ENCODE data around the gene CDK6. TPM values are rescaled to one million over a fixed set of nuclear protein-coding genes. Genes with fewer than 3 reads are reported as not detected.
A peak's percentile ranks its signal among the peaks of the same experiment; 100 is the strongest.
"Not testable (repeated sequence)": the region's sequence is repeated elsewhere in the genome, so short reads cannot be mapped to it uniquely, and the experiment has no call there.

CDK6 gene
- total RNA-seq, 1 experiment from 2014 or later = 59.7 TPM

DNA sequence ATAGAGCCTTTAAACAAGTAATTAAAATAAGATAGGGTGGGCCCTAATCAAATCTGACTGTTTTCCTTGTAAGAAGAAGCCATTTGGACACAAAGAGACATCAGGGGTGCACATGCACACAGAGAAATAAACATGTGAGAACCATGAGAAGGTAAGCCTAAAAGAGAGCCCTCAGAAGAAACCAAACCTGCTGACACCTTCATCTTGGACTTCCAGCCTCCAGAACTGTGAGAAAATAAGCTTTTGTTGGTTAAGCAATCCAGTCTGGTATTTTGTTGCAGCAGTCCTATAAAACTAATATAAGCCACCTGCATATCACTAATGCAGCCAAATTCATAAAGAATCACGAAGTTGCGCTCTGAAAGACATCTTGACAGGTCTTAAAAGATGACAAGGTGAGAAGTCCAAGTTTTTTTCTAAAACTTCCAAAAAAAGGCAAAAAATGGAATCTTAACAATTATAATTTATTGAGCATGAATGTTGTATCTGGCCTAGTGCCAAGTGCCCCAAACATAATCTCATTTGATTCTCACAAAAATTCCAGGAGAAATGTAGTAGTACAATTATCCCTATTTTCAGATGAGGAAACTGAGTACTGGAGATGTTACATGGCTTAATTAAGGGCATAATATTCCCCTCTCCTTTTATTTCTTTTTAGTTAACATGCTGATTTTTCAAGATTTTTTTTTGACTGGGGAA, 211.9 kb downstream of the CDK6 start:
- DNase-seq (ENCODE audit: low spot score) = no peak

DNA sequence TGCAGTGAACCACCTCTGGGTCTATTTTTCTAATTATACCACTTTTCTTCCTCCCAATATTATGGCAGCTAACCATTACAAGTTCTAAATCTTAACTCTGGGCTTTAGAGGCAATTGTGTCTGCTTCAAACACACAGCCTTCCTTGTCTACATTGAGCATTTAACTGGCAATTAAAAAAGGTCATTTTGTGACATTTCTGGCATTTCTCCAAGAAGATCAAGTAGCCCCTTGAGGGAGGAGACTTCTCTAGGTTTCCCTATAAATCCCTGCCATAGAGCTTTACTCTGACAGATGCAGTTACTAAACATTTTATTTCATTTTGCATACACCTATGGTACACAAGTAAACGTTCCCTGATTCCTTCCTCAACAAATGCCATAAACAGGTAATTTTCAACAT, 212.8 kb downstream of the CDK6 start:
- no peak for DNase-seq (ENCODE audit: low spot score)

DNA sequence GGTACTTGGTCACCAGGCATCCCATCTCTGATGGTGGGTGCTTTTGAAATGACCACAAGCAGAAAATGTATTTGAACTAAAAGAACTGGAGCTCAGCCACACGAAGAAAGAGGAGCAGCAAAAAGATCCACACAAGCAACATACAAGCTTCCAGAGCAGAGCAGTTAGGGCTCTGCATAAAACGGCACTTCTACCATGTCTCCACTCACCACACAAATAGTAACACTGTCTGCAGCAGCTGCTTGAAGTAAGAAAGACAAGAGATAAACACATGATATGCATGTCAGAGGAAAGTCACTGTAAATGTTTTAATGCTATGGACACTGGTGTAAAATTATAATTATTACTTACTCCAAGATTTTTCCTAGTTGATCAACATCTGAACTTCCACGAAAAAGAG, 213.7 kb downstream of the CDK6 start:
- DNase-seq (ENCODE audit: low spot score) = no peak

DNA sequence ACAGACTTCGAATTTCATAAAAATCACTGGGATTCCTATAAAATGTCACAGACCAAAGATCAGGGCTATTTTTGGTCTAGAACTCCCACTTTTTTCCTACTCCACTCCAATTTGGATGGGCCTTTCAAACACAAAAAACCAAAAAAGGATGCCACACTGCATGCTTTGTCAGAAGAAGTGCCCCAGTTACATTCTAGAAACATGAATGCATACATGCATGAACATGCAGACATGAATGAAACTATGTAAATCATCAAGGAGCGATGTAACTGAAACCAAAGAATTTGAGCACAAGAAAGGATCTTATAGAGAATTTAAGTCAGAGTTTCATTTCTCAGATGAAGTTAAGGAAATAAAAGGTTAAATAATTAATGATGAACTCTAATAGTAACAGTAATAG, 214.3 kb downstream of the CDK6 start:
- DNase-seq (ENCODE audit: low spot score) = no peak

DNA sequence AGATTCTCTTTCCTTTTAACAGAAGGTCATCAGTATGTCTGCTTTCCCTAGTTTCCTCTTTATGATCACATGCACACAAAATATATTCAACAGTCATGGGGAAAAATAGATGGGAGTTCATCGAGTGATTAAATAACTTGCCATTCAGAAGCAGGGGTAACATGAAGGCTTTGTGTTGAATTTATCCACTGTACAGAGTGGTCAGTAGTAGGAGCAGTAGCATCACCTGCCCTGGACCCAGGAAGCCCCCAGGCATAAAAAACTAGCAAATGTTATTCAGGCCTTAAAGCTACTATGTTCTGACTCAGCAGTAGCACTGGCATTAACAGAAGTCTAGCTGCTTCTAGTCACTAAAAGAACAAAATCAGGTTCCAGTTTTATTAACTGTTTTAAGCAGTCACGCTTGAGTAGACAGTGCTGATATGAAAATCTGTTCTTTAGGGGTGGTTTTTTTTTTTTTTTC, 214.8 kb downstream of the CDK6 start:
- DNase-seq (ENCODE audit: low spot score) = no peak

DNA sequence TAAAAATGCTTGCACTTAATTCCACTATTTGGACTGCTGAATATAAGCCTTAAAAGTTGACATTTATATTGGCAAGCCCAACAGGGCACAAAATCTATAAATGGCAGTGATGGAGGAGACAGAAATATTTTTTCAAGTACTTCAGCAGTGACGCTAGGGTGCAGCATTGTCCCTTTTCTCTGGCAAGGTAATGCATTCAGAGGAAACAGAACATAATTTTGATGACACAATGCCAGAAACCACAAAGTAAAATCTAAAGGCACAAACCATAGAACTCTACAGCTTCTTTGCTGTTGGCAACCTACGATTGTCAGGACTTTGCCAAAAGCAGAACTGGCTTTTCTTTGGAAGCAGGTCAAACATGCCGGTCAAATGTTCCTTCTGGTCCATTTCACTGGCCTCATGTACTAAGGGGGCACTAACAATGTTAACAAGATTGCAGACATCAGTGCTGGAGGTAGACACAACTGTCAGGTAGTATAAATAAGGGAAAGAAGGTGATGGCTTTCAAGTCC, 215.3 kb downstream of the CDK6 start:
- DNase-seq (ENCODE audit: low spot score) = peak; percentile 96

DNA sequence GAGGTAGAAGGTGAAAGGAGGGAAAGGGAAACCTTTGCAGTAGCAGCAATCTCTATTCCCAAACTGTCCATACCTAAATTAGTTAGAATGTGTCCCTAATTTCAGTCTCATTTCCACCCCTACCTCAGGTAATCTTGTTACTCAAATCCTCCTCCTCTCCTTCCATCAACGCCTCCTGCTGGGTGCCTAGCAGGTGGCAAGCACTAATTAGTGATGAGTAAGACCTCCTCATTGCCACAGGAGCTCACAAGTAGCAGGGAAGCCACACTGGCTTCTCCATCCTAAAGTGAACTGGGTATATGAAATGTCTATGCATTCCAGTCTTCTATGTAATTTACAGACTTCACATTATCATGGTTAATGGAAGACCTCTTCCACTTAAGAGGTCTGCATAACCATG, 220.5 kb downstream of the CDK6 start:
- no peak for DNase-seq (ENCODE audit: low spot score)

DNA sequence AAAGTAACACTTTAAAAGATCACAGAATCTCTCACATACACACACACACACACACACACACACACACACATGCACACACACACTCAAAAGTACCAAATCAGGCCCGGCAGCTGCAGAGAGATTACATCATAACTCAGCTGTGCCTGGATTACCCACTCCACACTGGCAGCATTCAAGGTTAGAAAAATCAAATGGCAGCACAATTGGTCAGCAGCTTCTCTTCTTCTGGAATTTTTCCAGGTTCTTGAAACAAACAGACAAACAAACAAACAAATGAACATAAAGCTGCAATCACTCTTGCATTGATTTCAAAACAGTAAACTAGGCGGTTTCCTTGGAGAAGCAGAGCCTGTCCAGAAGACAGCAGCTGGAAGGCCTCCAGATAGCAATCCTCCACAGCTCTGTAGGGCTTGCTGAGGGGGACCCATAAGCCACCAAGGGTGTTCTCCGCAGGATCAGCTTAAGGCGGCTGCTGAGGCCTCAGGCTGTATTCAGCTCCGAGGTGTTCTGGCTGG, 221.7 kb downstream of the CDK6 start:
- DNase-seq (ENCODE audit: low spot score) = no peak

DNA sequence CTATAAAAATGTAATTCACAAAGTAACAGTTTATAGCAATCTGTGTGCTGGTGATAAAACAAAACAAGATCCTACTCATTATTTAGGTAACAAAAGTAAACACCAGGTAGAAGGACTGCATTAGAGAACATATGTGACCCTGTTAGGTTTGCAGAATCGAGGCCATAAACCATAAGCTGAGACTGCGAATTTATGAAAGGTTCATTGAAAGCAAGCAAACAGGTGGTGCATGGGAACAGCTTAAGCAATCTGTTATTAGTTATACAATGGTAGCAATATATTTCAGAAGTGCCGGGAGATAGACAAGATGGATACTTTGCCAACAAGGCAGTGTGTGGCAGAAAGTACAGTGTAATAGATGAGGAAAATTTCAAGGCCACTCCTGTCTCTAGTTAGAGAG, 222.7 kb downstream of the CDK6 start:
- no peak for DNase-seq (ENCODE audit: low spot score)

DNA sequence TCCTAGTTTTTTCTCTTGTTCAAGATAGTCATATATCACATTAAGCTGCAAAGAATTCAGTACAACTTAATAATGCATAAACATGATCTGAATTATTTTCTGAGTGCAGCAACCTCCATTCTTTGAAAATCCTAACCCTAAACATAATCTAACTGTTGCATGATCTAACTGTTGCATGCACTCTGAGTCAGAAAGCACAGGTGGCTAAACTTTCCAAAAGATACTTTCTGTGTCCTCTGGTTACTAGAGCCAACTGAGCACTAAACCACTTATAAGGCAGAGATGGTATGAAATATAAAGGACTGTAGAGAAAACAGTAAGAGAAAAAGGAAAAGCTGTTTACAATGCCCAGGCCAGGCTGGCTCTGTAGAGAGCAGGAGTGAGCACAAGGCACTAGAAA, 223.2 kb downstream of the CDK6 start:
- no peak for DNase-seq (ENCODE audit: low spot score)

DNA sequence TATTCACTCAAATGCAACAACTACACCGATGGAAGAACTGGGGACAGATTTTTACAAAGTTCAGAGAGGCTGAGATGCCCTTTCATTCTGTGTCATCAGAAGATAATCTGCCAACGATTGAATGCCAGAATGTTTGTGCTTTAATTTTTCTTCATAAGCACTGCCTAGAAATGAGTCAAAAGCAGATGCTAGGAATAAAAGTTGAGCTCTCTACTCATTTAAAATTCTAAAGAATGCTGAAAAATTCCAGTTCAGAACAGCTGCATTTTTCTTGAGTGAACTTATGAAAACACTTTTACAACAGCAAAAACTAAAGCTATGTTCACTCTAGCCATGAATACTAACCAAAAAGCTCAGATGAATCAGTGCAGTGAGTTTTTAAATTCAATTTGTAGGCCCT, 223.9 kb downstream of the CDK6 start:
- no peak for DNase-seq (ENCODE audit: low spot score)

DNA sequence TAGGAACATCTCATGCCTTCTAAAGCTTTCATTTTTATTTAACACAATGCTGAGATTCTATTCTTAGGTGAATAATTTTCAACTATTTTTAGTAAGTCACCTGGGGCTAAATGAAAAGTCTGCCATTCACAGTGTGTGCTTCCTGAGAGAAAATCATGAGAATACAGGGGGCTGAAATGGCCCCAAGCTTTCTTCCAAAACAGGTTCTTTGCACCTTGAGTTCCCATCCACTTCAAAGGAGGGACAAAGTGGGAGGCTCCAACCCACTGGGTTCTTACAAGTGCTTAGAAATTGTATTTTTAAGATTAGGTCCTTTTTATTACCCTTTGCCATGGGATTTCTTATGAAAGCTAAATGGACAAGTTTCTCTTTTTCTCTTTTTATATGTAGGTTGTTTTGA, 224.6 kb downstream of the CDK6 start:
- no peak for DNase-seq (ENCODE audit: low spot score)

DNA sequence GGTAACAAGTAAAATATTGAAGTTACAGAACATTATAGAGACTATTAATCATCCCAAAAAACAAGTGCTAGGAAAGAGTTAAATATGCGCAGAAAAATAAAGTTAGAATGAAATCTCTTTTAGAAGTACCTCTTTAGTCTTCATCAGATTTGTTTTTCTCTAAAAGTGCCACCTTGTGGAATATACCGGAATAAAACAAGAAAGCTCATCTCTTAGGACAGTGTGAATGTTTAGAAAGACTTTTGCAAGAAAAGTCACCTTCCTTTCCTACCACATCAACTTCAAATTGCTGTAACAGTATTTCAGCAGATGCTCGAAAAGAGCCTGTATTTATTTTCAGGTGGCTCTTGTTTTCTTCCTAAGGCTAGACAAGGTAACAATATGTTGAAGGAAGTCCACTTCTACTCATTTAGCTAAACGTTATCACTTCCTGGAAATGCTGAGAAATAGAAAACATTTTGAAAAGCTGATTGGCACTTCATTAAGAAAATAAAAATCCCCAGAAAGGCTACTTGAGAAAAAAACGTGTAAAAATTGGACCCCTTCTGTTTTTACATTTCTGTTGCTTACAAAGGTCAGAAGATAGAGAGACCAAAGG, 226.4 kb downstream of the CDK6 start:
- no peak for DNase-seq (ENCODE audit: low spot score)

DNA sequence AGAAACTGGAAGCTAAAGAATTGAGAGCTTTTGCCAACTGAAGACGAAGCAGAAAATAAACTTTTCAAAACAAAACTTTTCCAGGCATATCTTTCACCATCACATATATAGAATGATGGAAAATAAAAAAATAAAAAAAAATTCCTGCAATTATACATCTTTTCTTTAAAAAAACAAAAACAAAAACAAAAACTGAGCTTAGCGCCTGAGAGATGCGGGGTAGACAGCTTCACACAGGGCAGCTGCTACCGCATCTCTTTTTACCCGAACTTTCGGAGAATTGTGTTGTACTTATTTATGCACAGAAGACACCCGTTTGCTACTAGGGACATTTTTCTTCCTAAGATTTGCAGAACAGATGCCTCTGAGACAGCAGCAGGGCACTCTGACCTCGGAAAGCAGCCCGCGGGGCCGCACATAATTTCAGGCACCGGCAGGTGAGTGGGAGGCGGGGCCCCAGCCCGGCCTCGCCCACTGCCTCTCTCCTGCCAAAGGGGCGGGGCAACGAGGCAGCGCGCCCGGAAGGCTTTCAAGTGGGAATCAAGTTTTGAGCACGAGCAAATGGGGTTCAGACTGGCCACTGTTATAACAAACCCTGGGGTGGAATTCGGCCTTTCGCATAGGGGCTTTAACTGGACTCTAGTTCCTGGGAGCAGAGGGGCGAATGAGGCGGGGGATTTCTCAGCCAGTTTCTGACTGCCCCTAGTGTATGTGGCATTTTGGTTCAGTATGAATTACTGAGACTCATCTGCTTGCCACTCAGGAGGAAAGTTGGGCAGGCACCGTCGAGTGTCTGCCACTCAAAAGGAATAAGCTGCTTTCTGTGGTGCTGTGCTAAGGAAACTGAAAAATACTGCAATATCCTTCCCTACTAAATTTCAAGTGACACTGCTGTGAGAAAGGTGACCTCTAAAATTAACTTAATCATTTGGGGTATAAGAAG, 227.7 kb downstream of the CDK6 start:
- DNase-seq (ENCODE audit: low spot score) = no peak

DNA sequence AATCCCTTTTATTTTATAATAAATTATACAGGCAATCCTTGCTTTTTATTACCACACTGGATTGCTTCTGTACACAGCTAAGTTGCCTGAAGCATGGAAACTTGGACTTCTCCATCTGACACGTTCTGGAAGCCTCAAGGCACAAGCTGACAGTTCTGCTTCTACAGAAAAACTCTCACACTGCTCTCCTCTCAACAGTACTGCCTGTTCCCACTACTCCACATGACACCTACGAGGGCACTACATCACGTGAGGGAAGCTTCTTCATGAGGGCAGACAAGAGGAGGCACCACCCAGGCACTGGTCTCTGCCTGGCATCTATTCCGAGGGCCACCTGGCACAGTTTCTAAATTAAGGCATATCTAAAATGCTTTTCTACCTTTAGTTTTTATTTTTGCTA, 229.4 kb downstream of the CDK6 start:
- no peak for DNase-seq (ENCODE audit: low spot score)

DNA sequence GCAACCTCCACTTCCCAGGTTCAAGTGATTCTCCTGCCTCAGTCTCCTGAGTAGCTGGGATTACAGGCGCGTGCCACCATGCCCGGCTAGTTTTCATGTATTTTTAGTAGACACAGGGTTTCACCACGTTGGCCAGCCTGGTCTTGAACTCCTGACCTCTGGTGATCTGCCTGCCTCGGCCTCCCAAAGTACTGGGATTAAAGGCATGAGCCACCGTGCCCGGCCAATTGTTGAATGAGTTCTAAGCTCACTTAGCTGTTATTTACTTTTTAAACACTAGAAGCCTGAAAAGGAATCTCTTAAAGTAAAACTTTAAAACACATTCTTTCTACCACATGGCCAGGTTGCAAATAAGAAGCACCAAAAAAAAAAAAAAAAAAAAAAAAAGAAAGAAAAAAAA, 231.9 kb downstream of the CDK6 start:
- DNase-seq (ENCODE audit: low spot score) = not testable (repeated sequence)

DNA sequence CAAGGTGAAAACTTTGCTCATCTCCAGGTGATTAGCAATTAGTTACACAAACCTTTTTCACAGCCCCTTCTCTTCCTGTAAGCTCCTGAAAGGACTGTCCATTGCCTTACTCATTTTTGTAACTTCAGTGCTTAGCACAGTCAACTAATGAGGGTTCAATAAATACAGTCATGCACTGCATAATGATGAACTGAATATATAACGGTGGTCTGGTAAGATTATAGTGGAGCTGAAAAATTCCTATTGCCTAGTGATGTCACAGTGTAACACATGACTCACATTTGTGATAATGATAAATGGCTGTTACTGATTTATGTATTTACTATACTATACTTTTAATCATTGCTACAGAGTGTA, 233.3 kb downstream of the CDK6 start:
- no peak for DNase-seq (ENCODE audit: low spot score)

DNA sequence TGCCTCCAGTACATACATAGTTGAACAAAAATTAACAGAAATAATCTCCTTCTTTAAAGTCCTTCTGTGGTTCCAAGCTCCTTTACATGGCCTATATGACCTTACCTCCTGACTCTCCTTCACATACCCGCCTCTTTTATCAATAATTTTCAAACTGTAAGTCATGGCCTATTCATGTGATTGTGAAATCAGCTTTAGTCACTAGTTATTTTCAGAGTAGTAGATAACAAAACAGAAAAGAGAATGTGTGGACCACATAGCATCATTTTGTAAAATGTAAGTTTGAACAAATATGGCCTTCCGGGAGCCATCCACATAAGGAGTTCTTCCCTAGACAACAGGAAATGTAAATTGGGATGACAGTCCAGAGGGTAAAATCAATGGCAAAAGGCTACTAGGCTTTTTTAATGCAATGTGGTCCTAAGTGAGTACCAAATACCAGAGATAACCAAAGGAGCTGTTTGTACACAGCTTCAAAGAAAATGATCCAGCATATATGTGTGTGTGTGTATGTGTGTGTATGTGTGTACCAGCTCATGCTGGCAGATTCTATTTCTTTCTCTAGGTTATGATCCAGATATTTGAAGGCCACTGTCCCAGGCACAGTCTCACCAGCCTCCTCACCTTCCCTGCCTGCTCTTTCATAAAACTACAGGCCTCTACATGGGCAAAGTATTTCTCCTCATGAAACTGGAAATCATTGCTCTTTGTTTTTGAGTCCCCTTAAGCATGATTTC, 233.9 kb downstream of the CDK6 start:
- no peak for DNase-seq (ENCODE audit: low spot score)

DNA sequence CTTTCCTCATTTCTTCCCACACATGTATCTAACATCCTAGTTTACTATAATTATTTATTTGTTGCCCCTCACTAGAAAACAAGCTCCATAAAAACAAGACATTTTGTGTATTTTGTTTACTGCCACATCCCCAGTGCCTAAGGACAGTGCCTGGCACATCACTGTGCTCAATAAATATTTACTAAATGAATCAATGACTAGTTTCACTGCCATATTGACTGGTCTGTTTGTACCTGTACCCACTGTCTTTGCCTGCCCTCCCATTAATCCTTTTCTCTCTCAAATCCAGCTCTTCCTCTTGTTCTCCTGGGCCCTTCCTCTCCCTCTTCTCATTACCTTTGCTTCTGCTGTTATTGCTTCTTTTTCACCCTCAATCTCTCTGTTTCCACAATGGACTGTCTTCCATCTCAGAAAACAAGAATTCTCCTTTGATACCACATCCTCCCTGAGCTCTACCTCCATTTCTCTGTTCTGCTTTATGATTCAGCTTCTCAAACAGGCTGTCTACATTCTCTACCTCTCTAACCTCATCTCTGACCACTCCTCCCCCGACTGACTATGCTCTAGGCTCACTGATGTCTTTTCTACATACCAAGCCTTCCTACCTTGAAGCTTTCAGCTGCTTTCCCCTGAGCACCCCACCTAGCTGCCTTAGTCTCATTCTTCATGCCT, 237.9 kb downstream of the CDK6 start:
- DNase-seq (ENCODE audit: low spot score) = no peak

DNA sequence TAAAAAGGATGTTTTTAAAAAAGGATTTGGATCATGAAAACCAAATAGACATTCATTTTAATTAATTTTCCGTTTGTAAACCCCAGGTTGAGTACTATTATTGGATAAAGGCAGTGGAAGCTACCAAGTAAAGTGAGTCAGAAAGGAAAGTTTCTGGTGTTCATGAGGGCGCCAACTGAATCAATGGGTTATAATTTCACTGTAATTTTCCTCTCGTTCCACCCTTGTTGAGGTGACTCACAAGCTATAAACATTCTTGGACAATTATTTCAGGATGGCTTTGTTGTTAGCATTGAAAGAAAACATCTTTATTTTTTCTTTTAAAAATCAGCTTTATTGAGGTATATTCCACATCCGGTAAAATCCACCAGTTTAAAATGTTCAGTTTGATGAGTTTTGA, 241.1 kb downstream of the CDK6 start:
- peak; percentile 42 for DNase-seq (ENCODE audit: low spot score)

DNA sequence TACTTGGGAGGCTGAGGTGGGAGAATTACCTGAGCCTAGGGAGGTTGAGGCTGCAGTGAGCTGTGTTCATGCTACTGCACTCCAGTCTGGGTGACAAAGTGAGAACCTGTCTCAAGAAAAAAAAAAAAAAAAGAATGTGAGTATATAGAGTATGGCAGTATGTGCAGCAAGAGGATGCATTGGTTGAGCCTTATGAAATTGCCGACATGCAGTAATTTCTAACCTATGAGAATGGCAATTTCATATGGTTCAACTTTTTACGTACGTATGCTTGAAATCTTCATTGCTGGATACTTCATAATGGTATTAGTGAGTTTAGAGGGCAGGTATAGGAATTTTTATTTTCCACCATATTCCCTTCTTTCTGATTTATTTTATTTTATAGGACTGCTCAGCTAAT, 241.6 kb downstream of the CDK6 start:
- no peak for DNase-seq (ENCODE audit: low spot score)

Data from H4 (cell line).